ENCODE data around the gene KRTAP10-8.
"Not testable (repeated sequence)": the region's sequence is repeated elsewhere in the genome, so short reads cannot be mapped to it uniquely, and the experiment has no call there.

The KRTAP10-8 gene

GRCh38 chr21:44579056-44579832, 32.6 kb upstream of the KRTAP10-8 start:
- no peak for DNase-seq

- no peak for DNase-seq
Observed at GRCh38 chr21:44579833-44580144, 32.1 kb upstream of the KRTAP10-8 start.

GRCh38 chr21:44580231-44580821, 31.6 kb upstream of the KRTAP10-8 start, which contains the start of gene KRTAP10-5:
Gene KRTAP10-5 (minus strand): TSS chr21:44580604. CDS start chr21:44580578, 26 bp downstream.
- not testable (repeated sequence) for DNase-seq

- no peak for DNase-seq
Observed at GRCh38 chr21:44581158-44581557, 30.7 kb upstream of the KRTAP10-8 start.

GRCh38 chr21:44582055-44582454, 29.8 kb upstream of the KRTAP10-8 start:
- DNase-seq, result no peak

- DNase-seq, result peak in 1 of 2 experiments; percentile 55
Observed at GRCh38 chr21:44583089-44583799, 28.6 kb upstream of the KRTAP10-8 start.

GRCh38 chr21:44583800-44584147, 28.1 kb upstream of the KRTAP10-8 start:
- DNase-seq, result peak in 1 of 2 experiments; percentile 56

- DNase-seq, result no peak
Observed at GRCh38 chr21:44585892-44586291, 26.0 kb upstream of the KRTAP10-8 start.

GRCh38 chr21:44589094-44589493, 22.8 kb upstream of the KRTAP10-8 start:
- DNase-seq, result no peak

- no peak for DNase-seq
Observed at GRCh38 chr21:44589586-44590305, 22.1 kb upstream of the KRTAP10-8 start.

- DNase-seq, result no peak
Observed at GRCh38 chr21:44590311-44590721, 21.6 kb upstream of the KRTAP10-8 start.

GRCh38 chr21:44590897-44591800, 20.7 kb upstream of the KRTAP10-8 start:
- peak in 1 of 2 experiments; percentile 46 for DNase-seq

GRCh38 chr21:44591801-44592130, 20.1 kb upstream of the KRTAP10-8 start:
- DNase-seq, result peak in 1 of 2 experiments; percentile 34

- DNase-seq, result no peak
Observed at GRCh38 chr21:44592446-44593311, 19.2 kb upstream of the KRTAP10-8 start, which contains the start of gene KRTAP10-6. Gene KRTAP10-6 (minus strand): TSS chr21:44592505. CDS start chr21:44592484, 21 bp downstream.

GRCh38 chr21:44593598-44594405, 18.1 kb upstream of the KRTAP10-8 start:
- no peak for DNase-seq

- no peak for DNase-seq
Observed at GRCh38 chr21:44594406-44594916, 17.4 kb upstream of the KRTAP10-8 start.

- DNase-seq, result no peak
Observed at GRCh38 chr21:44595524-44595923, 16.4 kb upstream of the KRTAP10-8 start.

GRCh38 chr21:44596068-44596725, 15.7 kb upstream of the KRTAP10-8 start:
- DNase-seq, result no peak

- no peak for DNase-seq
Observed at GRCh38 chr21:44598061-44598460, 13.8 kb upstream of the KRTAP10-8 start.

Measured in NCI-H2081 (cell line).